A673 (cell line): Measurements from ENCODE around the gene MOB2.

Experiments used
- CTCF ChIP-seq: fragments of 300-800, 200-600 bp; sonication (generic); conservative IDR thresholded peaks from 2 replicates; pipeline ENCODE4 v1.5.1; 2017; ENCODE audit warnings: low read depth, mild to moderate bottlenecking, antibody characterized with exemption, low read length, moderate library complexity, mixed read lengths
- EZH2 ChIP-seq: fragments of 200-600 bp; sonication (generic); IDR thresholded peaks from 2 replicates; pipeline ENCODE4 v1.6.1; 2017; ENCODE audit warnings: borderline replicate concordance, low read depth, mild to moderate bottlenecking, mixed read lengths, antibody characterized with exemption, low read length; ENCODE audit not compliant: poor library complexity, severe bottlenecking

- TF ChIP-seq CTCF (no peak), EZH2 (no peak)
Observed at GRCh38 chr11:1522081-1522424, 35.5 kb upstream of the MOB2 start.
